ENCODE data around the gene ZSWIM5. TPM values are rescaled to one million over a fixed set of nuclear protein-coding genes. Genes with fewer than 3 reads are reported as not detected.

Gene ZSWIM5
- total RNA-seq, 1 experiment from 2014 or later, result 0.16 TPM

DNA sequence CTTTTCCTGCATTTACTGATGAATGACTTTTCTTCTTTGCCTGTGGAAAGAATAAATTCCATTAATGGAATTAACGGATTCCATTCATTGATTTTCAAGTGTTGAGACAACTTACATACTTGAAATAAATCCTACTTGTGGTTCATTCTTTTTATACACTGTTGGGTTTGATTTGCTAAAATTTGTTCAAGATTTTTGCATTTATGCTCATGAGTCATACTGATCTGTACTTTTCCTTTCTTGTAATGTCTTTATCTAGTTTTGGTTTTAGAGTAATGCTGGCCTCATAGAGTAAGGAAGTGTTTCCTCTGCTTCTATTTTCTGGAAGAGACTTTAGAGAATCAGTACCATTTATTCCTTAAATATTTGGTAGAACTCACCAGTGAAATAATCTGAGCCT is 180.0 kb downstream of the ZSWIM5 start:
- DNase-seq (ENCODE audit: low spot score), result no peak

DNA sequence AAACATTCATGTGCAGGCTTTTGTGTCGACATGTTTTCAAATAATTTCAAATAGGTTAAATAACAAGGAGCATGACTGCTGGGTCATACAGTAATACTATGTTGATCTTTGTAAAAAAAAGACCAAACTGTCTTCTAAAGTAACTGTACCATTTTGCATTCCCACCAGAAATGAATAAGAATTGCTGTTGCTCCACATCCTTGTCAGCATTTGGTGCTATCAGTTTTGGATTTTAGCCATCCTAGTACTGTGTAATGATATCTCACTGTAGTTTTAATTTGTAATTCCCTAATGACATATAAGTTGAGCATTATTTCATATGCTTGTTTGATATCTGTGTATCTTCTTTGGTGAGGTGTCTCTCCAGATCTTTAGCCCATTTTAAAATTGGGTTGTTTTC is 182.7 kb downstream of the ZSWIM5 start:
- no peak for DNase-seq (ENCODE audit: low spot score)

- DNase-seq (ENCODE audit: low spot score), result peak; percentile 42
Measured at GRCh38 chr1:45018599-45019230, 187.7 kb downstream of the ZSWIM5 start.

GRCh38 chr1:45016767-45017166 is 189.6 kb downstream of the ZSWIM5 start:
- DNase-seq (ENCODE audit: low spot score), result no peak

GRCh38 chr1:45016090-45016697 is 190.2 kb downstream of the ZSWIM5 start:
- no peak for DNase-seq (ENCODE audit: low spot score)

DNA sequence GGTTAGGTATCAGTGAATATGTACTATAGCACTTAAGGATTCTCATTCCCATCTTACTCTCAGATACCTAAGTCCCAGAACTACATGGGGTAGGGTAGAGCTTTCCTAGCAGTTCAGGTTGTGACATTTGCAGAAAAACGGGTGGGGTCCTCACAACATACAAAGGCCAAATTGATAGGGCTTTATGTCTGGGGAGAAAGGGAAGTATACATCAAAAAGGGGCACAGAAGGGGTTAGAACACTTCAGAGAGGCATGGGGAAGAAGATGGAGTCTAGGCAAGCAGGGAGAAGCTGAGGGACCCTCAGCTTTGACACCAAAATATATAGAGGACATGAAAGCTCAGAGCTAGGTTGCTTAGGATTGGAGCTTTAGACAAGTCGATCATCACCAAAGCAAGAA is 190.7 kb downstream of the ZSWIM5 start:
- no peak for DNase-seq (ENCODE audit: low spot score)

- DNase-seq (ENCODE audit: low spot score), result peak; percentile 77
Measured at GRCh38 chr1:45014321-45015028, 191.9 kb downstream of the ZSWIM5 start.

DNA sequence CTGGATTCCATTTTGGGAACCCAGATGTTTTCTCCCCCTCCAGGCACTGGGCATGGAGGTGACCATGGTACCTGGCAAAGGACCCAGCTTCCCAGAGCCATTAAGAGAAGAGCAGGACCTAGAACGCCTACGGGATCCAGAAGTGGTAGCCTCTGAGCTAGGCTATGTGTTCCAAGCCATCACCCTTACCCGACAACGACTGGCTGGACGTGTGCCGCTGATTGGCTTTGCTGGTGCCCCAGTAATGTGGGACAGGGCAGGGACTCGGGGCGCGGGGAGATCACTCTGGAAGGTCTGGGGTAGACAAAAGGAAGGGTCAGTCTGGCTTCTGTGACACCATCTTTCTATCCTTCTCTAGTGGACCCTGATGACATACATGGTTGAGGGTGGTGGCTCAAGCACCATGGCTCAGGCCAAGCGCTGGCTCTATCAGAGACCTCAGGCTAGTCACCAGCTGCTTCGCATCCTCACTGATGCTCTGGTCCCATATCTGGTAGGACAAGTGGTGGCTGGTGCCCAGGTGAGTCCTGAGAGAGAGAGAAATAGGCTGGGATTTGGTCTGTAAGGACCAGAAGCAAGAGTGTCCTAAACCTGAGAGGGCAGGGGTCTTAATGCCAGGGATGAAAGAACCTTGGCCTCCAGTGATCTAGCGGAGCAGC is 192.7 kb downstream of the ZSWIM5 start:
- DNase-seq (ENCODE audit: low spot score), result no peak

- DNase-seq (ENCODE audit: low spot score), result peak; percentile 70
Measured at GRCh38 chr1:45012639-45013278, 193.6 kb downstream of the ZSWIM5 start.

DNA sequence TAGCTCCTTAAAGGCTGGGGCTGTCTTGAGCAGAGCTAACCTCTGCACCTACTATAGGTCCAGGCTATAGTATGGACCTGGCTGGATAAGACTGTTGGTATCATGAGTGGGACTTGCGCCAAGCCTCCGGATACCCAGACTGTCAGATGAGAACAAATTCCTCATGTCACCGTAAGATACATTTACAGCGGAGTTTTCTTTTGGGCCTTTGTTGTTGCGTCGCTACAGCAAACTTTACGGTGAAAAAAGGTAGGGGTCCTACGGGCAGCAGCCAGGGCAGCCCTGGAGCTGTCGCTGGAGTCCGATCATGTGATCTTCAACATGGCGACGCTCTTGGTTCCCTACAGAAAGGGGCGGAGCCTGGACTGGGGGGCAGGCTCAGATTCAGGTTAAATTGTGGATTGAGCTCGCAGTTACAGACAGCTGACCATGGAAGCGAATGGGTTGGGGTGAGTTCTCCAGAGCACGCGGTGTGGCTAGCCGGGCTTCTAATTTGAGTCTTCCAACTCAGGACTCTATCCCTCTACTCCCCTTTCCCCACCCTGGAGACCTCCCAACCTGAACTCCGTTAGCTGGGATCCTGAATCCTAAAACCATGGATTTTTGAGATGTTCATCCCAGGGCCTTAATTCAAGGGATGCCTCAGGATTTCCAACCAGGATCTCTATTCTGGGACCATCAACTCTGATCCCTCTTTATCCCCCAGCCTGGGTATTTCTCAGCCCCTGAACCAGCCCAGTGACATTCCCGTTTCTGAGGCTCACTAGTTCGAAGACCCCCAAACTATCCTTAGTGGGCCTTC is 194.4 kb downstream of the ZSWIM5 start, which contains the start of gene UROD:
Gene UROD (plus strand): TSS at position 418 of the 802 bp plus-strand sequence. CDS start 12 bp downstream, at position 430.
- DNase-seq (ENCODE audit: low spot score), result peak; percentile 92

- peak; percentile 68 for DNase-seq (ENCODE audit: low spot score)
Measured at GRCh38 chr1:45010855-45011811, 195.3 kb downstream of the ZSWIM5 start, which contains the start of gene HECTD3. HECTD3 (minus strand) TSS chr1:45011324; CDS start chr1:45011257, 67 bp downstream.

GRCh38 chr1:45009956-45010854 is 196.2 kb downstream of the ZSWIM5 start:
- DNase-seq (ENCODE audit: low spot score), result no peak

- DNase-seq (ENCODE audit: low spot score), result no peak
Measured at GRCh38 chr1:45009296-45009865, 197.0 kb downstream of the ZSWIM5 start.

DNA sequence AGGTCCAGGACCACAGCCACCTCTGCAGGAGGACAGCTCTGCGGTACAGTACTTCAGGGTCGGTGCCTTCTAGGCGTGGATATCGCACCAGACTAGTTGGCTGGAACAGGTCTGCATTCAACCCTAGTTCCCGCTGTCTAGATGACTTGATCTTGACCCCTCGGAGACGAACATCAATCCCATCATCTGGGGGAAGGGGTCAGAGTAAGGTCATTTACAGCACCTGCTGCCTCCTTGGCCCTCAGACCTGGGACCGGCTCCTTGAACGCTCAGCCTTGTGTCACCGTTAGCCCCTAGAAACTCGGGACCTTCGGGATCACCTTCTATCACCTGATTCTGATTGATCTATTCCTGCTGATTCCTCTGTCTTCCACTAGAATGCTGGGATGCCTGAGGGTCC is 197.9 kb downstream of the ZSWIM5 start:
- DNase-seq (ENCODE audit: low spot score), result no peak

DNA sequence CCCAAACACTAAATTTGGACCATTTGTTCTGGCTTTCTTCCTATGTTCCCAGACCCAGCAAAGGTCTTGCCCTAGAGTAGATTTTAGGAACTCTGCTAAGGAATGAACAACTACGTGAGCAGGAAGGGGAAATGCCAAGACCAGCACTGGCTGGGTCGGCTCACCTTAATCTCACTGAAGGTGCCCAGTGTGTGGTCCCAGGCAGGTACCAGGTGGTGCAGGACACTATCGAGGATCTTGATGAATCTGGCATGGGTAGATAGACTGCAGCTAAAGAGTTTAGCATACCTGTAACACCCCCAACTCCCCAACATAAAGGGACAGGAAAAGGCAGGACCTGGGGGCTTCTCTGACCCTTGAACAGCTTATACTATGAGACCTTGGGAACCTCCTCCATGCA is 198.3 kb downstream of the ZSWIM5 start:
- DNase-seq (ENCODE audit: low spot score), result no peak

DNA sequence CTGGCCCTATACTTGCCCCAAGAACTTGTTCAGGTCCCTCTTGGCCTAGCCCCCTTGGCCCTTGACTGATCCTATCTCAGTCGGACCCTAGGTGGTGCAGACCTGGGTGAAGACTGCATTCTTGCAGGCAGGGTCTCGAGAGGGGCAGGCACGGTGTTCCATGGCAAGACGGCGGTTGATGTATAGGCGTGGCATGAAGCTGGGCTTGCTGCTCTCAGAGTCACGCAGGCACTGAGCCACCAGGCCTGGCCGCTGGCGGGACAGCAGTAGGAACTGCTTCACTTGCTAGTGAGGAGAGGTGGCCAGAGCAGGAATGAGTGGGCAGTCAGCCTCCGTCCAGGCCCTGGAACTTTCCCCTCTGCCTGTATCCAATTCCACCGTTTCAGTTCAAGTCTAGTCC is 199.1 kb downstream of the ZSWIM5 start:
- DNase-seq (ENCODE audit: low spot score), result no peak

- DNase-seq (ENCODE audit: low spot score), result no peak
Measured at GRCh38 chr1:45005761-45006160, 200.6 kb downstream of the ZSWIM5 start.

DNA sequence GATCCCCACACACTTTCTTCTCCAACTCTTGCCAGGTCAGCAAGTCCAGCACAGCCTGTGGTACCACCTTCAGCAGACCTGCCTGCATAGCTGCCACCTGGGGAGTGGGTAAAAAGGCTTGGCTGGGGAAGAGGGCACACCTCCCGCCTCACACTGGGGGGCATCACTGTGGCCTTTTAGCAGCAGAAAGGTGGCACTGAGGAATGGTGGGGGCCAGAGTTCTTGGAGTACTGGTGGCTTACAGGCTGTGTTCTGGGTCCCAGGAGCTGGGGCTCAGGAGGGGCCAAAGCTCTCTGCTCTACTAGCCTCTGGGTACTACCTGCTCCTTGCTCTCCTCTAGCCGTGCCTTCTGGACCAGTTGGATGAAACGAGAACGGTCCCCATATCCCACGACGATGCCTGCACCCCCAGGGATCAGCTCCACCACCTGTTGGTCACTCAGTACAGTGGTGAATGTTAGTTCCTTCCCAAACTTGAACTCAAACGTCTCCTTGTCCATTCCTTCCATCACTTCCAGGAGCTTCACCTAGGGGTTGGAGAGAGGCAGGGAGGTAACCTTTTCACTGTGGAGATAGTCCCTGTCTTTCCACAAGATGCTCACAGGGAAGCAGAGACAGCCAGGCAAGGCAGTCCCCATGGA is 202.0 kb downstream of the ZSWIM5 start:
- no peak for DNase-seq (ENCODE audit: low spot score)

Measured in A172 (cell line).